HEK293T (cell line): ENCODE data around the gene PLCG1.

Experiments used
- ARNT ChIP-seq: fragments of 450-650 bp; IDR thresholded peaks from 2 replicates; pipeline ENCODE4 v1.6.1; 2017; ENCODE audit warnings: mild to moderate bottlenecking
- BHLHE40 ChIP-seq: fragments of 450-650 bp; IDR thresholded peaks from 2 replicates; pipeline ENCODE4 v1.6.1; 2016; ENCODE audit warnings: mild to moderate bottlenecking, moderate library complexity, borderline replicate concordance
- ELF4 ChIP-seq: fragments of 450-650 bp; IDR thresholded peaks from 2 replicates; pipeline ENCODE4 v1.6.1; 2017; ENCODE audit warnings: antibody characterized with exemption
- FOXK2 ChIP-seq: fragments of 450-650 bp; IDR thresholded peaks from 2 replicates; pipeline ENCODE4 v1.6.1; 2016; ENCODE audit warnings: mild to moderate bottlenecking
- FOXM1 ChIP-seq: fragments of 450-650 bp; IDR thresholded peaks from 2 replicates; pipeline ENCODE4 v1.6.1; 2017; ENCODE audit warnings: mild to moderate bottlenecking, borderline replicate concordance
- L3MBTL2 ChIP-seq: fragments of 450-650 bp; conservative IDR thresholded peaks from 2 replicates; pipeline ENCODE4 v1.6.1; 2016; ENCODE audit warnings: mild to moderate bottlenecking
- NFRKB ChIP-seq: fragments of 450-650 bp; IDR thresholded peaks from 2 replicates; pipeline ENCODE4 v1.6.1; 2016; ENCODE audit warnings: mild to moderate bottlenecking, moderate library complexity
- SP1 ChIP-seq: fragments of 450-650 bp; IDR thresholded peaks from 2 replicates; pipeline ENCODE4 v1.6.1; 2017
- TARDBP ChIP-seq: fragments of 450-650 bp; IDR thresholded peaks from 2 replicates; pipeline ENCODE4 v1.6.1; 2016
- ZNF384 ChIP-seq: fragments of 450-650 bp; IDR thresholded peaks from 2 replicates; pipeline ENCODE4 v1.6.1; 2016
- TF ChIP-seq, protein P1 (sequence below): fragments of 450-650 bp; IDR thresholded peaks from 2 replicates; pipeline ENCODE4 v1.6.1; 2016

DNA sequence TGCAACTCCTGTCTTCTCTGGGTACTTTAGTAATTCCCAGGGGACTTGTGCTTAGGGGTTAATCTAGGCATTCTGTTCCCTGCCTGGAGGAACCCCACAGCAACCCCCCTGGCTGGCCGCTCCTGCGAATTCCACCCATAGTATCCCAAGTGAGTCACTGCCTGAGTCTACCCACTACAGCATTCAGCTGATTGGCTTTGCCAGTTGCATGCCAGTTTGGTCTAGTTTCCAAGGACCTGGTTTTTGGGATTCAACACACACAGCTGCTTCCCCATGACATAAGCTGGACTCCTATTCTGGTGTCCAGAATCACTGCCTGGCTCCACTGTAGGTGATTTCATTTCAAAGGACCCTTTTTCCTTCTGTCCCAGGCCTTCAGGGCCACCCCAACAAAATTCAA lies 40.3 kb downstream of the PLCG1 start:
- no peak for TF ChIP-seq BHLHE40
- TF ChIP-seq TARDBP, result no peak
- no peak for TF ChIP-seq SP1
- no peak for TF ChIP-seq FOXM1
- TF ChIP-seq FOXK2, result no peak
- TF ChIP-seq ZNF384, result no peak
- no peak for TF ChIP-seq ARNT
- no peak for TF ChIP-seq L3MBTL2
- TF ChIP-seq NFRKB, result no peak
- TF ChIP-seq, protein P1, sequence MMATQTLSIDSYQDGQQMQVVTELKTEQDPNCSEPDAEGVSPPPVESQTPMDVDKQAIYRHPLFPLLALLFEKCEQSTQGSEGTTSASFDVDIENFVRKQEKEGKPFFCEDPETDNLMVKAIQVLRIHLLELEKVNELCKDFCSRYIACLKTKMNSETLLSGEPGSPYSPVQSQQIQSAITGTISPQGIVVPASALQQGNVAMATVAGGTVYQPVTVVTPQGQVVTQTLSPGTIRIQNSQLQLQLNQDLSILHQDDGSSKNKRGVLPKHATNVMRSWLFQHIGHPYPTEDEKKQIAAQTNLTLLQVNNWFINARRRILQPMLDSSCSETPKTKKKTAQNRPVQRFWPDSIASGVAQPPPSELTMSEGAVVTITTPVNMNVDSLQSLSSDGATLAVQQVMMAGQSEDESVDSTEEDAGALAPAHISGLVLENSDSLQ, result no peak
- no peak for TF ChIP-seq ELF4
